ENCODE measurements around the gene IL31. TPM values are rescaled to one million over a fixed set of nuclear protein-coding genes. Genes with fewer than 3 reads are reported as not detected.

The IL31 gene
- total RNA-seq, result not detected in 2 replicates

DNA sequence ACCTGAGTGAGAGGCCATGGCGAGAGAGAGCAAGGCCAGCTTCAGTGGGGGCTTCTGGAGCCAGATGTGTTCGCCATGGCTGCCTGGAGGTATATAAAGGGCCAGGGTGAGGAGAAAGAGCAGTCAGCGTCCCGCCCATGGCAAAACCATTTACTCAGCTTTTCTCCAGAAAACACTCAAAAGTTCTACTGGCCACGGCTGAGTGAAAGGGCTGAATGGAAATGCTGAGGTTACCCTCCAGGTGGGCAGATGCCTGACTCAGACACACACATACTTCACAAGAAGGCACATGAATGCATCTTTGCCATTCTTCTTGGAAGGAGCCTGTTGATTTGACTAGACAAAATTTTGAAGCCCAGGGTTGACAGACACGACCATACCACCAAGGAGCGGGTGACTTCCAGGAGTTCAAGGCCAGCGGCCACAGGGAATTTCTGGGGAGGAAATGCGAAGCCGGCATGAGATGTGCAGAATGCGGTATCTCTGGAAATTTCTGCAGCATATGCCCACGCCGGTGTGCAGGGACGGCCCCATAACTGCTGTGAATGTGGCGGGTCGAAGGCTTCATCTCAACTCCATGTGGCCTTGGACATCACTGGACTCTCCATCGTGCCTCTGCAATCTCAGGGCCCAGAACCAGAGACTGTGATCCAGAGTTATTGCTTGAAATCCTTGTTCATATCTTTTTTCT, at the start of gene IL31:
TSS of gene IL31 (minus strand) at position 67 of the 691 bp plus-strand sequence. CDS start at position 18, 49 bp downstream.

DNA sequence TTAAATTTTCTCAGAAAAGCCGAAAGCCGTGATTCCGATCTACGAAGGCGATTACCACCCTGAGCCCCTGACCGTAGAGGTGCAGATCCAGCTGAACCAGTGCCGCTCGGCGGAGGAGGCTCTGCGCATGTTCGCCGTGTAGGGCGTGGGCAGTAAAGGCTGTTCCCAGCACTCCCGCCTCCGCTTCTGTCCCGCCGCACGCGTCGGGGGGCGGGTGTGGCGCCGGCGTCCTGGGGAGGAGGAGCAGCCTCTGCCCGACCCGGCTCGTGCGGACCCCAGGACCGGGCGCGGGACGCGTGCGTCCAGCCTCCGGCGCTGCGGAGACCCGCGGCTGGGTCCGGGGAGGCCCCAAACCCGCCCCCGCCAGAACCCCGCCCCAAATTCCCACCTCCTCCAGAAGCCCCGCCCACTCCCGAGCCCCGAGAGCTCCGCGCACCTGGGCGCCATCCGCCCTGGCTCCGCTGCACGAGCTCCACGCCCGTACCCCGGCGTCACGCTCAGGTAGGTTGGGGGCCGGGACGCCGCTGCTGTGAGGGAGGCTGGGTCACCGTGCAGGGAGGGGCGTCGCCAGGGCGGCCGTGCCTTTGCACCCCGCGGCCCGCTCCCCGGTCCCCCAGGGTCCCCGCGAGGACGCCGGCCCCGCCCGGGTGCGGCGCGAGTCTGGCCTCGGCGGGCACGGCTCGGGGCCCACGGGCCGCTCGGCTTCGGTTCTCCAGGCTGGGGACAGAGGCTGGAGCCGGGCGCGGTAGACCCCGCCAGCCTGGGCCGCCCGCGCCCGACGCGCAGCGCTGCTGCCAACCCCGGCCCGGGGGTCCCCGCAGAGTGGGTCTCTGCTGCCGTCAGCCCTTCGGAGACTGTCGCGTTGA, 29.5 kb upstream of the IL31 start, which contains the start of gene B3GNT4:
TSS of gene B3GNT4 (plus strand) at position 409 of the 866 bp plus-strand sequence. CDS start 910 bp downstream, outside the sequence.

DNA sequence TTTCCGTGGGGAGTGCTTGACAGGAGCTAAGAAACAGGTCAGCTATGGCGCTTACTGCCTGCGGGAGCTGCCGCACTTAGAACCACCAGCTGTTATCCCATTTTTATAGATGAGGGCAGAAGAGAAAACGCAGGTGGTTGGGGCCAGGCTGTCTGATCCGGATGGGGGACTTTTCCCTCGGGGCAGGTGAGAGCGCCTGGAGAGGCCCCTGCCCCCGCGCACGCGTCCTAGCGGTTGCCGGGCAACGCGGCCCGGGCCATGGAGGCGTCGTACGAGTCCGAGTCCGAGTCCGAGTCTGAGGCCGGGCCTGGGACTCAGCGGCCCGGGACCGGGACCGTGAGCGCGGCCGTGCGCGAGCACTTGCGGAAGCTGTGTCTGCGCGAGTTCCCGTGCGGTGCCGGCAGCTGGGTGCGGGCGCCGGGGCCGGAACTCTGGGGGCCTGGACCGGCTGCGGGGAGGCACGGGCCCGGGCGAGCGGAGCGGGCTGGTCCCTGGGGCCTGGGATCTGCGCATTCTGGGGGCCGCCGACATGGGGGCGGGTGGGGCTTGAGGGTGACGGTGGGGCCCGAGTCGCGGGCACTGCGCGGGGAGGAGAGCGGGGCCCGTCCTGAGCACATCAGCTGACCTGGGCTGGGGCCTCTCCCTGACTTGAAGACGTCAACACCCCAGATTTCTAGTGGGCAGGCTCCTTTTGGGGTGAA, 9.0 kb upstream of the IL31 start, which contains the start of gene LRRC43:
TSS of gene LRRC43 (plus strand) at position 237 of the 701 bp plus-strand sequence. CDS start at position 259, 22 bp downstream.

Other genes with a start within 250 kb of the IL31 start
- gene BCL7A, start 152.3 kb downstream of the IL31 start, total RNA-seq, result 5.5 and 10.2 TPM in 2 replicates
- gene MLXIP, start 95.5 kb downstream of the IL31 start, total RNA-seq, result 10.7 and 10.9 TPM in 2 replicates
- 1.2 and 1.6 TPM in 2 replicates for gene LRRC43, start 8.9 kb upstream of the IL31 start, total RNA-seq
- under 0.01 TPM in 1 of 2 replicates, not detected in the other for gene B3GNT4, start 29.5 kb upstream of the IL31 start, total RNA-seq
- 59.6 and 79.3 TPM in 2 replicates for gene DIABLO, start 51.8 kb upstream of the IL31 start, total RNA-seq
- 16.2 and 24.8 TPM in 2 replicates for gene VPS33A, start 92.3 kb upstream of the IL31 start, total RNA-seq
- gene CLIP1, start 248.4 kb upstream of the IL31 start, total RNA-seq, result 37.4 and 41.2 TPM in 2 replicates

Measured in epithelial cell of umbilical artery (primary cell).